Measurements from ENCODE around the gene GFOD2.

DNA sequence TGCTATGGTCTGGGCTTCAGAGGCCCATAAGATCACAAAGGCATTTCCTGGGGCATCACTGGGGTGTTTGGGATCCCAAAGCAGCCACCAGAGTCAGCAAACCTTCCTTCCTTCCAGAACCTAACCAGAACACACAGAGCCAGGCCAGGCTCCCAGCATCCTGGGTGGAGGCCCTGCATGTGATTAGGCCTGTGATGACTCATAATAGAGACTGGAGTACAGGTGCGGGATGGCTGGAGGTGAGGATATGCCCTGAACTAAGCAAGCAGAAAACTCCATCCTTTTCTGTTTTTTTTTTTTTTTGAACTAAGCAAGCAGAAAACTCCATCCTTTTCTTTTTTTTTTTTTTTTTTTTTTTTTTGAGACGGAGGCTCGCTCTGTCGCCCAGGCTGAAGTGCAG is 17.7 kb upstream of the GFOD2 start:
- TF ChIP-seq, protein P1, sequence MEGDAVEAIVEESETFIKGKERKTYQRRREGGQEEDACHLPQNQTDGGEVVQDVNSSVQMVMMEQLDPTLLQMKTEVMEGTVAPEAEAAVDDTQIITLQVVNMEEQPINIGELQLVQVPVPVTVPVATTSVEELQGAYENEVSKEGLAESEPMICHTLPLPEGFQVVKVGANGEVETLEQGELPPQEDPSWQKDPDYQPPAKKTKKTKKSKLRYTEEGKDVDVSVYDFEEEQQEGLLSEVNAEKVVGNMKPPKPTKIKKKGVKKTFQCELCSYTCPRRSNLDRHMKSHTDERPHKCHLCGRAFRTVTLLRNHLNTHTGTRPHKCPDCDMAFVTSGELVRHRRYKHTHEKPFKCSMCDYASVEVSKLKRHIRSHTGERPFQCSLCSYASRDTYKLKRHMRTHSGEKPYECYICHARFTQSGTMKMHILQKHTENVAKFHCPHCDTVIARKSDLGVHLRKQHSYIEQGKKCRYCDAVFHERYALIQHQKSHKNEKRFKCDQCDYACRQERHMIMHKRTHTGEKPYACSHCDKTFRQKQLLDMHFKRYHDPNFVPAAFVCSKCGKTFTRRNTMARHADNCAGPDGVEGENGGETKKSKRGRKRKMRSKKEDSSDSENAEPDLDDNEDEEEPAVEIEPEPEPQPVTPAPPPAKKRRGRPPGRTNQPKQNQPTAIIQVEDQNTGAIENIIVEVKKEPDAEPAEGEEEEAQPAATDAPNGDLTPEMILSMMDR (IDR thresholded peaks at IDR 0.05), result no peak
- no peak for TF ChIP-seq POLR2AphosphoS5 (IDR thresholded peaks at IDR 0.05; ENCODE audit: insufficient read depth in 1 of 2, low read depth in 1 of 2)

Measured in vagina (tissue), 2 donors.